Activated CD4-positive, CD25-positive, alpha-beta regulatory T cell treated with anti-CD3 and anti-CD28 coated beads, Interleukin-2, amount 50 U/mL, for 16 hours (primary cell): ENCODE measurements around the gene PPM1L.
"Not testable (repeated sequence)": the region's sequence is repeated elsewhere in the genome, so short reads cannot be mapped to it uniquely, and the experiment has no call there.

Source experiments
- DNase-seq: peaks from one replicate; pipeline ENCODE4 v3.0.0-alpha.2; 2020; ENCODE audit warnings: low read depth, low spot score

The PPM1L gene

GRCh38 chr3:160931474-160931873, 175.4 kb downstream of the PPM1L start:
- no peak for DNase-seq

DNA sequence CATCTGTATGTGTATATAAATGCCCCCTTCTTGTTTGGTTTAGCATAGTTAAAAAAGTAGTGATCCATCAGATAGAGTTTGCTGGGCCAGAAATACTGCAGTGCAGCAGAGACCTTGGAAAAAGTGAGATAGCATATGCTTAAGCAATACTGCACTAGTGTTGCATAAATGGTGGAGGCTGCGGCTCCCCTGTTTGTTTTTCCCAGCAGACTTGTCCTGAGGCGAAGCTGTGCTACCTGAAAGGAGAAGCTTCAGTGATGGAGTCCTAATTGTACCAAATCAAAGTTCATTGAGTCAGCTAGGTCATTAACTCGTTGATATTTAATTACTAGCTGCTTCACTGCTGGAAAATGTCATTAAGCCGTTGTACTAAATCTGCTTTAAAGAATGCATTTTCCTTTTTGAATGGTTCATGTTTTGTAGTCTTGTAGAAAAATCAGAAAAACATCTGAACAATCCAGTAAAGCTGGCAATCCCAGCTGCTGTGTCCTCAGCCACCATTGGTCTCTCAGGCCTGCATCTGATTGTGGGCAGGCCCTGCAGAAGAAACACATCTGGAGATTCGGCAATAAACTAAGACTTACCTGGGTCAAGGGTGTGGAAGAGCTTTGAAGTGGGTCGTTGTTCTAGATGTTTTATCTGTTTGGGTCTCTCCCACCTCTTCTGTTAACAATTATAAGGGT, 179.5 kb downstream of the PPM1L start:
- no peak for DNase-seq

DNA sequence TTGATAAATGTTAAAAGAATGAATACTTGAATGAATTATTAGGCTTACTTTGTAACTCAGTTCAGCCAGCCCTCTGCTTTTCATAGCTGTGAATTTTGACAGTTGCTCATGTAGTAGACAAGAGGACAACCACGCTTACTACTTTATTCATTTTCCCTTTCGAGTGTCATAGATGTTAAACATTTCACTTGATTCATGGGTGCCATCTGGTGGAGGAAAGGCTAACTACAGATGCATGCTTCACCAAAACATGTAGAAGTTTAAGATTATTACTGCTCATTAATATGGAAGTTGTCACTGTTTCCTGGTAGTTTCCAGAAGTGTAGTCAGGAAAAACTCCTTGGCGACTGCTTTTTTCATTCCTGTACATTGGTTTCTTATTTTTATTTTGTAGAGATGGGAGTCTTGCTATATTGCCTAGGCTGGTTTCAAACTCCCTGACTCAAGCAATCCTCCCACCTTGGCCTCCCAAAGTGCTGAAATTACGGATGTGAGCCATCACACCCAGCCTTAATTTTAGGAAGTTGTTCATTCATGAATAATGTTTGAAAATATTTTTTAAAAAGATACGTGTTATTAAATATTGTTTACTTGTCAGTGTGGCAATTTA, 186.0 kb downstream of the PPM1L start:
- DNase-seq: peak; percentile 23

DNA sequence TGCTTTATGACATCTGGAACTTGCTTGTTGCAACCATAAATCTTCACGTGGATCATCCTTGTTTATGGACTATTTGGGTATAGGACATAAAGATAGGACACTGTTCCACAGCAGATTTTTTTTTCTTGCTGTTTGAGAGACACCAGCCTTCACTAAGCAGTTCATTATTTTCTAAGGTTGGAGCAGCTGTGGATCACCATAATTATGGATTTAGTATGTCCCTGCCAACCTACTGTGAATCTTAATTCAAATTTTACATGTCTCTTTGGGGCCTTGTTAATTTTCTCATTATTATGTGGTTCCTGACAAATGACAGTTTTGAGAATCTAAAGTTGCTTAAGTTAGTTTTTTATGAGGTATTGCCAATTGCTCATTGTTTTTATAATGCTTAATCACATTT, 188.0 kb downstream of the PPM1L start:
- DNase-seq: no peak

DNA sequence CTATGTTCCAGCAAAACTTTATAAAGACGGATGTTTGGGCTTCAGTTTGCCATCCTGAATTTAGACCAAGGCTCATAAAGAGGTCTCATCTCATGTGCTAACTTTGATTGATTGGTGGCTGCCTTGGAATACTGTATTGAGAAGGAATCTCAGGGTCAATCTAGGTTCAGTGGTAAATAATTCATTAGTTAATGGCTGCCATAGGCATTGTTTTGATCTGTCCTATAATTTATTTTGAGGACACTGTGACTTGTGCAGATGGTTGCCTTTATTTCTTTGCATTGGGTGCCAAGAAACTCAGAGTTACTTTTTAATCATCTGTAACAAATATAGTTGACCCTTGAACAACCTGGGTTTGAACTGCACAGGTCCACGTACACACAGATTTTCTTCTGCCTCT, 189.3 kb downstream of the PPM1L start:
- no peak for DNase-seq

DNA sequence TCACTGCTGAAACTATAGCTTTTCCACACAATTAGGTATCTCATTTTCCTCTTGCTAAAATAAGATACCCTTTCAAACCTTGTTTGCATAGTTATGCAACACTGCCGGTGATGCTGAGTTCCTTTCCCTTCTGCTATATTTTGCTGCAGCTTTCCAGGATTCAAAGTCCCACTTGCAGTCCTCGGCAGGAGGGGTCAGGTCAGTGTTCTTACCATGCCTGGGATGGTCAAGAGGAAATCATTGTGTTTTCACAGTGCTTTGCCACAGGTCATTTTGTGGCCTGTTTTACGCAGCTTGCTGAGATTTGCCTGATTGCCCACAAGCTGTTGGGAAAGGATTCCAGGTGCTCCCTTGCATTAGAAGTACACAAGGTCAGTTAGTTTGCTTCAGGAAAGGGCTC, 192.2 kb downstream of the PPM1L start:
- no peak for DNase-seq

DNA sequence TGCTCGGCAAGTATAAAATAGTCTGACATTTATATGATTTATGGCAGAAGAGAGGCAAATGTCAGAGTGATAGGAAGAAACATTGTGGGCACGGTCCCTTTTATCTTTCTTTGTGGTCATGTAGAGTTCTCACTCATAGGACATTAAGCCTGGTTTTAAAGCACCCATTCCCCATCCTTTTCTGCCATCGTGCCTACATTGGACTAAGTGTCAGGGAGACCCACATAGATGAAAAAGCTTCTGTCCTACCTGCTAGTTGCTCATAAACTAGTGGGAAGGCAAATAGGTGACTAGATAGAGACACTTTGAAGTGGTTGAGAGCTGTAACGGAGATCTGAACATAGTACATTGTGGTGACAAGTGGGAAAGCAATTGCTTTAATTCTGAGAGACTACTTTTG, 193.4 kb downstream of the PPM1L start:
- DNase-seq: no peak

- no peak for DNase-seq
These were observed 194.5 kb downstream of the PPM1L start for GRCh38 chr3:160950542-160950941.

DNA sequence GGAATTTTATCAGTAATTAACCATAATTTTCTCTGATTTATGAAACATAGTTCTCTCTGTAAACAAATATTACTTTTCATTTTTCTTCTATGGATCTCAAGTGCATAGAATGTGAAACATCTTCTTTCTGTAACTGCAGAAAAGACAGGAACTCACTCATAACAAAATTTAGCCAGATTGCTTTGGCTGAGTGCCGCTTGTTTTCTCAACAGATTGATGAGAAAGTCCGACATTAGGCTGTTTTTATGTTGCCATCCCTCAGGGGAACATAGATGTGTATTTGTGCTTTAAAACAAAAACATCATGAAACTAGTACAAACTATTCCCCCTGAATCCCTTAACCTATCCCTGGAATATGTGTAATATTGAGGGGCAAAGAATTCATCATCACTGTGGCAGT, 194.9 kb downstream of the PPM1L start:
- DNase-seq: no peak

GRCh38 chr3:160951642-160952487, 195.8 kb downstream of the PPM1L start:
- no peak for DNase-seq

- no peak for DNase-seq
These were observed 197.7 kb downstream of the PPM1L start for GRCh38 chr3:160953686-160954085.

- no peak for DNase-seq
These were observed 200.8 kb downstream of the PPM1L start for GRCh38 chr3:160956785-160957184.

GRCh38 chr3:160960568-160960967, 204.5 kb downstream of the PPM1L start:
- DNase-seq: no peak

DNA sequence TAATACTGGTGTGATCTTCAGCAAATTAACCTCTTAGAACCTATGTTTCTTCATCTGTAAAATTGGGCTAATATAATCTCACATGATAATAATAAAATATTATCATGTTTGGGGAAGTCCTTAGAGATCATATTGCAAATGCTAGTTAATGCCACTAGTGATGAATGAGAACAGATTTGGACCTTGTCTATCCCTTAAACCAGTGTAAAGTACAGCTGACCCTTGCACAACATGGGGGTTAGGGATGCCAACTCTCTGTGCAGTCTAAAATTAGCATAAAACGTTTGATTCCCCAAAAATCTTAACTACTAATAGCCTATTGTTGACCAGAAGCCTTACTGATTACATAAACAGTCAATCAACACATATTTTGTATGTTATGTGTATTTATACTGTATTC, 207.9 kb downstream of the PPM1L start:
- DNase-seq: no peak

- no peak for DNase-seq
These were observed 212.7 kb downstream of the PPM1L start for GRCh38 chr3:160968761-160969160.

GRCh38 chr3:160973067-160973809, 217.2 kb downstream of the PPM1L start:
- no peak for DNase-seq

- DNase-seq: no peak
These were observed 221.7 kb downstream of the PPM1L start for GRCh38 chr3:160977773-160978172.

GRCh38 chr3:160980740-160981139, 224.7 kb downstream of the PPM1L start:
- DNase-seq: no peak

- DNase-seq: no peak
These were observed 225.3 kb downstream of the PPM1L start for GRCh38 chr3:160981217-160981938.

GRCh38 chr3:160982491-160982890, 226.5 kb downstream of the PPM1L start:
- DNase-seq: no peak

GRCh38 chr3:160983900-160984299, 227.9 kb downstream of the PPM1L start:
- DNase-seq: not testable (repeated sequence)
